UCSD-AML1 (cell line): Measurements from ENCODE around the gene CCNB1IP1.
"Not testable (repeated sequence)": the region's sequence is repeated elsewhere in the genome, so short reads cannot be mapped to it uniquely, and the experiment has no call there.

Experiments used
- DNase-seq: peaks from one replicate; lab custom pipeline; 2025; ENCODE audit not compliant: unreplicated experiment; lab: John Stamatoyannopoulos, UW

Gene CCNB1IP1, protein sequence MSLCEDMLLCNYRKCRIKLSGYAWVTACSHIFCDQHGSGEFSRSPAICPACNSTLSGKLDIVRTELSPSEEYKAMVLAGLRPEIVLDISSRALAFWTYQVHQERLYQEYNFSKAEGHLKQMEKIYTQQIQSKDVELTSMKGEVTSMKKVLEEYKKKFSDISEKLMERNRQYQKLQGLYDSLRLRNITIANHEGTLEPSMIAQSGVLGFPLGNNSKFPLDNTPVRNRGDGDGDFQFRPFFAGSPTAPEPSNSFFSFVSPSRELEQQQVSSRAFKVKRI

DNA sequence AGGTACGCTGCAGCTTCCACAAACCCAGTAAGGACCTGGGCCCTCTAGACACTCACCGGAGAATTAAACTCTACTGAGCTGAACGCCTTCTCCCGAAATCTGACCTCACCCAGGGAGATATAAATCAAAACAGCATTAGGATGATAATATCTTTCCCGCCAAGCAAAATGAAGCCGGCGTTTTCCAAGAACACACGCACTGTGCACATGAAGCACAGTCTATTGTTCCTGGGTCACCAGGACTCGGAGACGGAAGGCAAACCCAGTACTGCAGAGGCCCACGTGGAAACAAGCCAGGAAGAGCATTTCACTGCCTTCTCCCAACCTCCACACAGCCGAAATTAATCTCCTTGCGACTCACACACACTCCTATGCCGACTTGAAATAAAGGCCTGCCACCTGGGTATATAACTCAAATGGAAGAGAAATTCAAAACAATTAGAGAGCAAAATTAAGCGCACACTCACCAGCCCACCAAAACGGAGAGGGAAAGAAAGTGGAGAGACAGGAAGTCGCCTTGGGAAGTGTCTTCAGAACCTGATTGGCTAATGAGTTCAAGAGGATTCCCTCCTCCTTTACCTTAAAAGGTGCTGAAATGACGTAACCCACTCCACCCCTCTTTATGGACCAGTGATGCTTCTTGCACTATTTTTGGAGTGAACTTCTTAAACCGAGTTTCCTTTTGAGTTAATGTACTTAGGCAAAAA, at the start of gene CCNB1IP1:
Gene CCNB1IP1, minus strand, starts transcription at position 492 of the 706 bp plus-strand sequence. CDS start 16,756 bp downstream, outside the sequence.
- DNase-seq, result peak; percentile 47

GRCh38 chr14:20382526-20382925, 49.4 kb upstream of the CCNB1IP1 start:
- no peak for DNase-seq

GRCh38 chr14:20381341-20381740, 48.3 kb upstream of the CCNB1IP1 start:
- DNase-seq, result no peak

DNA sequence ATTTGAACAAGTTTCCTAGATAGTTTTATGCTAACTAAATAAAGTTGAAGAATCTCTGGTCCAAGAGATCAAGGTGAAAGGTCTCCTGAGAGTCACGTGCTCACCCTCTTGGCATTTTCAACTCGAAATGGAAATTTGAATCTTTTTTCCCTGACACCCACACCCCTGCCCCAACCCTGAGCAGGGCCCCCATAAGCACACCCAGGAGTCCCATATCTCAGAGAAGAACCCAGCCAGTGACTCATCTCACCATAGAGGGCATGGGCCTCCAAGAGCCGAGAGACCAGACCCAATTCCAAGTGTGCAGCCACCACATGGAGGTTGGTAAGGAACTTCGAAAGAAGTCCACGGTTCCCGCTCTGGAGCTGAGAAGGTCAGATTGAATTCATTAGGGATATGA, 47.6 kb upstream of the CCNB1IP1 start:
- DNase-seq, result no peak

DNA sequence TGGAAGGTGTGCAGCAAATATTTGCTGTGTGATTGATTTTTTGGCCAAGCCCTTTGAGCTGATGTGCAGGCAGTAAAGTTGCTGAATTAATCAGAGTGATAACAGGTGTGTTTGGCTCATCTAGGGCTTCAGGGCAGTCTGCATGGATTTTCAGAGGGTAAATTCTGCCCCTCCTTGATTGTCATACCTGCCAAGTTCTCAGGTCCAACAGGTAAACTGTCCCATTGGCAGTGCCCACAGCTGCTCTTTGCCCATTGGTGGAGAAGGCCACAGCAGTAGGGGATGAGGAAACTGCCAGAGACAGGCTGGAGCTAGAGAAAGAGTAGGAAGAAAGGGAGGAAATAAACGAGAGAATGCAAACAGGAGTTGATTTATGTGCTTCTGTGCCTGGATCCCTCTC, 46.7 kb upstream of the CCNB1IP1 start:
- DNase-seq, result no peak

DNA sequence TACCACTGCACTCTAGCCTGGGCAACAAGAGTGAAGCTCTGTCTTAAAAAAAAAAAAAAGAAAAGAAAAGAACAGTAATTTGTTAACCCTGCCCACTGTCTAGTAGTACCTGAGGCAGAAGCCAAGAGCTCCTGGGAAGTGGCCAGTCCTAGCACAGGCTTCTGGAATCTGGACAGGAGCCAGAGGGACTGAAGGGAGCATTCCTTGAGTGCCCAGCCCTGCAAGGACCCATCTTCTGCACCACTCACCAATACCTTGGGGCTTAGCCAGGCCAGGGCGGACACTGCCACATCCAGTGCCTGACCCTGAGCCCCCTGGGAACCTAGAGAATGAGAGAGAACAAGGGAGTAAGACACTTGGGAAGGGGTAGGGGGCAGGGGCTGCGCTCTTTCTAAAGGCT, 44.1 kb upstream of the CCNB1IP1 start:
- no peak for DNase-seq

DNA sequence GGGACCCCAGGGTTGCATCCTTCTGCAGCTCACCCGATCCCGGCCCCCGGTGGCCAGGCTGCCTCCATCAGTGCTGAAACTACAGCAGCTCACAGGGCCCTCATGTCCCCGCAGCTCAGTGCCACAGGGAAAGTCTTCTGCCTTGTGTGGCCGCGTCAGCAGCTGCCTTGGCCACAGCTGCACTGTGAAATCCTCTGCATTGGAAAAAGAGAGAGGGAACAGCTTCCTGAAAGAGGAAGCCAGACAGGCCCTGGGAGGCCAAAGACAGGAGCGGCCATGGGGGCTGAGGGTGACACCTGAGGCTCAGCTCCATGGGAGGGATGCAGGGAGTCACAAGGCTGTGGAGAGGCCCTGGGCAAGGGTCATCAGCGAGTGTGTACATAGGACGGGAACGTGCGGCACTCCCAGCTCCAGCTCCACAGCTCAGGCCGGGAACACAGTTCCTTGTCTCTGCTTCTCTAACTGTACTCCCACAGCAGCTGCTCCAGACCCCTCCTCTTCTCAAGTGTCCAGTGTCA, 43.1 kb upstream of the CCNB1IP1 start:
- no peak for DNase-seq

DNA sequence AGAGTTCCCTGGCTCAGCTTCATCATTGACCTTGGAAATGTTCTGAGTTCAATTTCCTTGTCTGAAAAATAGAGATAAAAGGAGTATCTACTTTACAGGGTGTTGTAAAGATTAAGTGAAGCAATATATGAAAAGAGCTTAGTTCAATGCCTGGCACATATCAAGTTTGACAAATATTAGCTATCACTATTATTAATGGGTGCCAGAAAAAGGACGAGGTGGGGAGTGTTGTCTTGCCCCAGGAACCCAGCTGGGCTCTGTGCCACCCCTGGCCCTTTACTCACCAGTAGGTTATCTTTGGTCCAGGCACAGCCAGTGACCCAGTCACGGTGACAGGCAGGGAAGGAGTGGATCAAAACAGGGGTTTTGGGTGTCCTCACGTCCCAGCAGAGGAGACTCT, 42.4 kb upstream of the CCNB1IP1 start:
- no peak for DNase-seq

- DNase-seq, result no peak
Measured at GRCh38 chr14:20372796-20373195, 39.7 kb upstream of the CCNB1IP1 start.

GRCh38 chr14:20365928-20366327, 32.8 kb upstream of the CCNB1IP1 start:
- DNase-seq, result no peak

DNA sequence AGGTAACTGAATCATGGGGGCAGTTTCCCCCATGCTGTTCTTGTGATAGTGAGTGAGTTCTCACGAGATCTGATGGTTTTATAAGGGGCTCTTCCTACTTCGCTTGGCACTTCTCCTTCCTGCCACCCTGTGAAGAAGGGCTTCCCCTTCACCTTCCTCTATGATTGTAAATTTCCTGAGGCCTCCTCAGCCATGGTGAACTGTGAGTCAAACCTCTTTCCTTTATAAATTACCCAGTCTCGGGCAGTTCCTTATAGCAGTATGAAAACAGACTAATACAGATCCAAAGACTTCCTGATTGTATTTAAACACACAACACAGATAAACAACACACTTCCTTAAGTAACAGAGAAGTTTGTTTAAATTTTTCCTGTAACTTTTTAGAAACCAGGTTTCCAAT, 25.4 kb upstream of the CCNB1IP1 start:
- DNase-seq, result not testable (repeated sequence)

DNA sequence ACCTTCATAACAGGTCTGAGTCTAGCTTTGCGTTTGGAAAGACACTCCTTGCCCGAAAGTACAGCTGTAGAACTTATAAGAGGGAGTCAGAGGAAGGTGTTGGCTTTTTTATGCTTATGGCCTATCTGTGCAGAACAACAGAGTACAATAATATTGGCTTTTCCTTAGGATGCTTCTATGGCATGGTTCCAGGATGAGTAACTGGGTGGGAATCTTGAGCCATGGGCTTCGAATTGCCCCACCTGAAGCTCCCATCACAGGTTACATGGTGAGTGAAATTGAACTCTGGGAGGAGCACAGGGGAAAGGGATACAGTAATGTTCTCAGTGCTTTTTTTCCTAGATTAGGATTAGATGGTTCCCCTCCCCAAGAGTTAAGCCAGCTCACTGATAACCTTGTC, 23.3 kb upstream of the CCNB1IP1 start:
- no peak for DNase-seq

DNA sequence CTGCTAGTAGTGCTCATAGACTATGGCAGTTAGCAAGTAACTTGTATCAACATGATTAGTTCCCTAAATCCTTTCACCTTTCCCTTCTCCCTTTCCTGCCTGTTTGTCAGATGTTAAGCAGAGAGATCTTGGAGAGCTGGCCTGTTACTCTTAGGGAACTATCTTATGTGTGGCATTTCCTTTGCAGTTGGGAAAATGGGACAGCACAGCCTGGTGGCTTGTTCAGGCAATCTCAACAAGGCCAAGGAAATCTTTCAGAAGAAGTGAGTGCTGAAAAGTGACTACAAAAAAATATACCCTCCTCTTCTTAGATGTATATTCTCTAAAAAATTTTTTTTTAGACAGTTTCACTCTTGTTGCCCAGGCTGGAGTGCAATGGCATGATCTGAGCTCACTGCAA, 17.8 kb upstream of the CCNB1IP1 start:
- no peak for DNase-seq

- no peak for DNase-seq
Measured at GRCh38 chr14:20350282-20350681, 17.2 kb upstream of the CCNB1IP1 start.

- no peak for DNase-seq
Measured at GRCh38 chr14:20347747-20348146, 14.7 kb upstream of the CCNB1IP1 start.

GRCh38 chr14:20346713-20347112, 13.6 kb upstream of the CCNB1IP1 start:
- no peak for DNase-seq

GRCh38 chr14:20345366-20345765, 12.3 kb upstream of the CCNB1IP1 start:
- no peak for DNase-seq

DNA sequence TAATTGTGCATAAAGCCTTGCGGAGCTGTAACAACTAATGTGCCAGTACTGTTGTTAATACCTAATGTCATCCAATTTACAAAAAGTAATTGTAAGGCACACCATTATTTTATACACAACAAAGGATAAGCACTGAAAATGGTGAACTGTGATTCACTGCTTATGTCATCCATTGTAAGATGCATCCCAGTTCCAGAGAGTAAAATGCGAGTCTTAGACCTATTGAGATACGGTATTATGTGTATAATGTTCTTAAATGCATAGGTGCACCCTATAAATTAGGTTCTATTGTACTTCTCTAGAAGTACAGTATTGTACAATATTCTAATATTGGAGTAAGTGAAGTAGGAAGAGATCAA, 10.8 kb upstream of the CCNB1IP1 start:
- DNase-seq, result no peak

DNA sequence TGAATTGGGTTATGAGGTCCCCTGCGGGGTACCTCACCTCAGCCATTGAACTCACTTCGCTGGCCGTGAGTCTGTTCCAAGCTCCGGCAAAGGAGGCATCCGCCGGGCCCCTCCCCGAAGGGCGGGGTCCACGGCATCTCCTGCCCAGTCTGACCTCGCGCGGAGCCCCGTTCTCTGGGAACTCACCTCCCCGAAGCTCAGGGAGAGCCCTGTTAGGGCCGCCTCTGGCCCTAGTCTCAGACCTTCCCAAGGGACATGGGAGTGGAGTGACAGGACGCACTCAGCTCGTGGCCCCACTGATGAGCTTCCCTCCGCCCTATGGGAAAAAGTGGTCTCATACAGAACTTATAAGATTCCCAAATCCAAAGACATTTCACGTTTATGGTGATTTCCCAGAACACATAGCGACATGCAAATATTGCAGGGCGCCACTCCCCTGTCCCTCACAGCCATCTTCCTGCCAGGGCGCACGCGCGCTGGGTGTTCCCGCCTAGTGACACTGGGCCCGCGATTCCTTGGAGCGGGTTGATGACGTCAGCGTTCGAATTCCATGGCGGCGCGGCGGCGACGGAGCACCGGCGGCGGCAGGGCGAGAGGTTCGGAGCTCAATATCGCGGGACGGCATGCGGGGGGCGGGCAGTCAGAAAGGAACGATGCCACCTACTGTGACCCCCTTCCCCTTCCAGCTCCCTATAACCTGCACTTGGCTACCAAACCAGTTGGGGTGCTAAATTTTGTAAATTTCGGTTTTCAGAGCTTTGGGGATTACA, 10.2 kb upstream of the CCNB1IP1 start, which contains the start of gene PARP2:
Gene PARP2, plus strand, starts transcription at position 544 of the 770 bp plus-strand sequence. Its CDS starts 7 bp downstream, at position 551.
- DNase-seq, result peak; percentile 99

DNA sequence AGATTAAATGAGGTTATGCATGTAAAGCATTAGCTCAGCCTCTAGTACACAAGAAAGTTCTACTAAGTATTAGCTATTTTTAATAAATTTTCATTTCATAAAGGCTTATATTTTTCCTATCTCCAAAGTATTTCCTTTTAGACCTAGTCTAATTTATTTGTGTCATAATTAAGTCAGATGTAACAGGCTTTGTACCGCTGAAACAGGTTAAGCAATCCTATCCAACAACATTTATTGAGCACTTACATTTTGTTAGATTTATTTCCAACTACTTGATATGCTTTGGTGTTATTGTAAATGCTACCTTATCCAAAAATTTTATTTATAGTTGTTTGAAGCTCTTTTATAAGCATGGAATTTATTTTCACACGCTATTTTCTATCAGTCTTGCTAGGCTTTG, 8.6 kb upstream of the CCNB1IP1 start:
- no peak for DNase-seq

DNA sequence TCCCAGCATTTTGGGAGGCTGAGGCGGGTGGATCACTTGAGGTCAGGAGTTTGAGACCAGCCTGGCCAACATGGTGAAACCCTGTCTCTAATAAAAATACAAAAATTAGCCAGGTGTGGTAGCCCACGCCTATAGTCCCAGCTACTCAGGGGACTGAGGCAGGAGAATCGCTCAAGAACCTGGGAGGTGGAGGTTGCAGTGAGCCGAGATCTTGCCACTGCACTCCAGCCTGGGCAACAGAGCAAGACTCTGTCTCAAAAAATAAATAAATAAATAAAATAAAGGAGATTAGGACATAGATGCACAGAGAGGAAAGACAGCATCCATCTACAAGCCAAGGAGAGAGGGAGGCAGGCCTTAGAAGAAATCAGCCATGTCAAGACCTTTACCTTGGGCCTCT, 8.0 kb upstream of the CCNB1IP1 start:
- not testable (repeated sequence) for DNase-seq

DNA sequence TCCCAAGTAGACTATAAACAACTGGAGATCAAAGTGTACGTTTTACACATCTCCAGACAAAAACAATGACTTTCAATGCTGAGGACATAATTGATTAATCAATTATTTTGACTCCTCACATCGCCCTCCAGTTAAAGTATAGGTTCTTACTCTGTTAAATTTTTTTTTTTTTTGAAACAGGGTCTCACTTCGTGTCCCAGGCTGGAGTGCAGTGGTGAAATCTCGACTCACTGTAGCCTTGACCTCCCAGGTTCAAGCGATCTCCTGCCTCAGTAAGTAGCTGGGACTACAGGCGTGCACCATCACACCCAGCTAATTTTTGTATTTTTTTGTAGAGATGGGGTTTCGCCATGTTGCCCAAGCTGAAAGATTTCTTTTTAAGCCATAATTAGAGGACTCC, 938 bp upstream of the CCNB1IP1 start:
- no peak for DNase-seq
